ENCODE measurements around the gene MFSD6. TPM values are rescaled to one million over a fixed set of nuclear protein-coding genes. Genes with fewer than 3 reads are reported as not detected.

The MFSD6 gene
- total RNA-seq, 1 donor from 2014 or later = 37.4 TPM

DNA sequence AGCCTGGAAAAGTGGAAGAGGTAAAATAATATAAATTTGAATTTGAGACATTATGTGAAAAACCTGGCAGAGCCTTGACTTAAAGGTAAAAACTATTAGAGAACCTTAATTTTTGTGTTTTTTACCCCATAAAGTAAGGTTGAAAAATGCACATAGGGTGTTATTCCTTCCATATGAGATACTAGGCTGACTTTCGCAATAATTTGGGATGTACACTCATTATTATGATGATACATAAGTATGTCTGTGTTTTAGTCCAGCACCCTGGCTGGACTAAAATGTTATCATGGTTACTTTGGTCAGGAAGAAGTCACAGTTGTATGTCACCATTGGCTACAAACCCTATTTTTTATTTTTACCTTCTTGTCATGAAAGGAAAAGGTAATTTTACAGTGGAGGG lies 106.5 kb downstream of the MFSD6 start:
- H3K36me3 ChIP-seq (ENCODE audit: control insufficient read depth, insufficient read depth, low read length) = no peaks in the 10 kb centered on the region
- FAIRE-seq (no peak), DNase-seq (ENCODE audit: low read depth) (no peak)
- H3K4me3 ChIP-seq (ENCODE audit: low read depth, low read length) = no peak overlapping the region
- TF ChIP-seq, protein P1, sequence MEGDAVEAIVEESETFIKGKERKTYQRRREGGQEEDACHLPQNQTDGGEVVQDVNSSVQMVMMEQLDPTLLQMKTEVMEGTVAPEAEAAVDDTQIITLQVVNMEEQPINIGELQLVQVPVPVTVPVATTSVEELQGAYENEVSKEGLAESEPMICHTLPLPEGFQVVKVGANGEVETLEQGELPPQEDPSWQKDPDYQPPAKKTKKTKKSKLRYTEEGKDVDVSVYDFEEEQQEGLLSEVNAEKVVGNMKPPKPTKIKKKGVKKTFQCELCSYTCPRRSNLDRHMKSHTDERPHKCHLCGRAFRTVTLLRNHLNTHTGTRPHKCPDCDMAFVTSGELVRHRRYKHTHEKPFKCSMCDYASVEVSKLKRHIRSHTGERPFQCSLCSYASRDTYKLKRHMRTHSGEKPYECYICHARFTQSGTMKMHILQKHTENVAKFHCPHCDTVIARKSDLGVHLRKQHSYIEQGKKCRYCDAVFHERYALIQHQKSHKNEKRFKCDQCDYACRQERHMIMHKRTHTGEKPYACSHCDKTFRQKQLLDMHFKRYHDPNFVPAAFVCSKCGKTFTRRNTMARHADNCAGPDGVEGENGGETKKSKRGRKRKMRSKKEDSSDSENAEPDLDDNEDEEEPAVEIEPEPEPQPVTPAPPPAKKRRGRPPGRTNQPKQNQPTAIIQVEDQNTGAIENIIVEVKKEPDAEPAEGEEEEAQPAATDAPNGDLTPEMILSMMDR (IDR thresholded peaks at IDR 0.05; ENCODE audit: insufficient read depth, low read length, severe bottlenecking) = no peak
- no peaks in the 10 kb centered on the region for H3K27me3 ChIP-seq (ENCODE audit: control insufficient read depth, insufficient read depth, low read length)

DNA sequence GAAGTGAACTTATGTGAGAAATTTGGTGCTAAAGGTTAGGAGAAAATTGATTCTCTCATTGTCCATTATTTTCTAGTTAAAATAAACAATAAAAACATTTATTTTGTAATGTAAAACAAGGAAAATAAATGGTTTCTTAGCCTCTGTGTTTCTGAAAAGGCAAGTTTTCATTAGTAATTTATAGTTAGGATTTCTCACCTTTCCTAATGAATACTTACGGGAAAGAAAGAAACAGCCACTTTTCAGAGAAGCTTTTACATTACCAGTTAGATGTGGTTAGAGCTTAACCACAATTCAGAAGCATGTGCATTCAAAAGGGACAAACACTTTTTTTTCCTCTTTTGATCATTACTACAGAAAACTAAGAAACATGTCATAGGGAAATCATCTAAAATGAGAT lies 107.5 kb downstream of the MFSD6 start:
- DNase-seq (ENCODE audit: low read depth) = no peak
- FAIRE-seq = no peak
- TF ChIP-seq, protein P1 (IDR thresholded peaks at IDR 0.05; ENCODE audit: insufficient read depth, low read length, severe bottlenecking) = no peak

DNA sequence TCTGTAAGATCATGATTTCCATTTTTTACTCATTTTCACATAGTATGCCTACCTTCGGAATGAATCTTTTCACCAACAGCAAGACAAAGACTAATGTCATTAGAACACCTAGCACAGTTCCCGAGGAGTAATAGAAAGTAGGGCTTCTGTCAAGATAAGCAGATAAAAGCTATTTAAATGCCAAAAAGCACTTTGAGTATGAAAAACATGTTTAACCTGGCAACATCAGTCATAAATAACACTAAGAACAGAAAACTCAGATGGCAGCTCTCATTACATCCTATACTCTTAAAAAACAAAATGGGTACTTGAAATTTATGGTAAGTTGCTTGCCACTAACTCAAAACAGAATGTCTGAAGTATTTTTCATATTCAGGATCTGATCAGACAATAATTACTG lies 109.3 kb downstream of the MFSD6 start:
- FAIRE-seq (no peak), DNase-seq (ENCODE audit: low read depth) (no peak)
- Histone ChIP-seq H3K4me3 (ENCODE audit: low read depth, low read length) (no peak overlapping the region), H3K36me3 (ENCODE audit: control insufficient read depth, insufficient read depth, low read length) (no peaks in the 10 kb centered on the region), H3K27me3 (ENCODE audit: control insufficient read depth, insufficient read depth, low read length) (no peaks in the 10 kb centered on the region)
- TF ChIP-seq, protein P1 (IDR thresholded peaks at IDR 0.05; ENCODE audit: insufficient read depth, low read length, severe bottlenecking) = no peak

More for the DNA sequence above, 107.5 kb downstream of the MFSD6 start:
- no peaks in the 10 kb centered on the region for H3K27me3 ChIP-seq (ENCODE audit: control insufficient read depth, insufficient read depth, low read length)
- H3K36me3 ChIP-seq (ENCODE audit: control insufficient read depth, insufficient read depth, low read length) = no peaks in the 10 kb centered on the region
- H3K4me3 ChIP-seq (ENCODE audit: low read depth, low read length) = no peak overlapping the region

DNA sequence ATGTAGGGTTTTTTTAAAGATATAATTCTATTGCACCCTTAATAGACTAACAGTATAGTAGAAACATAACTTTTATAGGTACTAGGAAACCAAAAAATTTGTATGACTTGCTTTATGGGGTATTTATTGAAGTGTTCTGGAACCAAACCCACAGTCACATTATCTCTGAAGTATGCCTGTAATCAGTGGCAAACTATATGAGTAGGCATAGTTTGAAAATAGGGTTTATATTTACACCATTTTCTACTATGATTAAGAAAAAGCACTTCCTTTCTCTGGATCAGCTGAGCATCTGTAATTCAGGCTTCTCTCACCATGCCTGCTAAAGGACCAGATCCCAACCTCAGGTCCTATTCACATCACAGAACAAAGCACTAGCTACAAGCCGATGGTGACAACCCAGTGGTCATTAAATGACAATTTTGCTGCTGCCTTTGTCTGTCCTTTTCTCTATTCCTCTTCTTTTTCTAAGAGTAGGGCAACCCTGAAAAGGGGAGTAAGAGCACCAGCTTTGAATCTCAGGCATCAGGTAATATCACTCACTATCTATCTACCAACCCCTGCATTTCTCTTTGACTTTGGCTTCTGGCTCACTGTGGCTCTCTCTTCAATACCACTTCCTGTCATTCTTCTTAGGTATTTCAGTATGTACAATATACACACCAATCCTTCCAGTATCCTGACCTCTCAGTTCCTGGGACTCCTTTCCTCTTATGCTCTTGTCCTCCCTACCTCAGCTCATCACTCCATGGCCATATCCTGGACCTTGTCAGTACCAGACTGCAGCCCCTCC lies 112.0 kb downstream of the MFSD6 start:
- Histone ChIP-seq H3K27me3 (ENCODE audit: control insufficient read depth, insufficient read depth, low read length) (no peaks in the 10 kb centered on the region), H3K36me3 (ENCODE audit: control insufficient read depth, insufficient read depth, low read length) (no peaks in the 10 kb centered on the region), H3K4me3 (ENCODE audit: low read depth, low read length) (no peak overlapping the region)
- DNase-seq (ENCODE audit: low read depth) (no peak), FAIRE-seq (peak; percentile 32)
- TF ChIP-seq, protein P1 (IDR thresholded peaks at IDR 0.05; ENCODE audit: insufficient read depth, low read length, severe bottlenecking) = no peak

DNA sequence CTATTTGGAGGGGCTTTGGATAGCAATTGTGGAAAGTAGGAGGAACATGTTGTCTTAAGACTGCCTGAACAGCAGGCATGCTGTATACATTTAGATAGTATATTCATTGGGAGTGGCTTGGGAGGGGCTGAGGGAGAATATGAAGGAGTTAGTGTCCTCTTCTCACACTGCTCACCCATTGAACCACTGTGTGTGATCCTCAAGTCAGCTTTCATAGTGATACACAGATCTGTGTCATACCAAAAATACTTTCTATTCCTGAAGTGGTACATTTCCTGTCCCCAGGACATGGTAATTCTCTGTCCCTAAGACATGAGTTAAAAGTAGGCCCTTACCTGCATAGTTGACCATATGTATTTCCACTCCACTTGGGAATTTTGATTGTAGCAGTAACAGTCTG lies 116.8 kb downstream of the MFSD6 start:
- TF ChIP-seq, protein P1 (IDR thresholded peaks at IDR 0.05; ENCODE audit: insufficient read depth, low read length, severe bottlenecking) = no peak

More for the DNA sequence above, 116.8 kb downstream of the MFSD6 start:
- FAIRE-seq (no peak), DNase-seq (ENCODE audit: low read depth) (no peak)
- Histone ChIP-seq H3K27me3 (ENCODE audit: control insufficient read depth, insufficient read depth, low read length) (no peaks in the 10 kb centered on the region), H3K4me3 (ENCODE audit: low read depth, low read length) (no peak overlapping the region), H3K36me3 (ENCODE audit: control insufficient read depth, insufficient read depth, low read length) (no peaks in the 10 kb centered on the region)
